ENCODE results near the gene MSI2. TPM values are rescaled to one million over a fixed set of nuclear protein-coding genes. Genes with fewer than 3 reads are reported as not detected.

The MSI2 gene
- total and polyA plus RNA-seq, 2 donors (not counting 1 experiment from before 2014, with no cell fraction given), result 16.1 to 196 TPM

DNA sequence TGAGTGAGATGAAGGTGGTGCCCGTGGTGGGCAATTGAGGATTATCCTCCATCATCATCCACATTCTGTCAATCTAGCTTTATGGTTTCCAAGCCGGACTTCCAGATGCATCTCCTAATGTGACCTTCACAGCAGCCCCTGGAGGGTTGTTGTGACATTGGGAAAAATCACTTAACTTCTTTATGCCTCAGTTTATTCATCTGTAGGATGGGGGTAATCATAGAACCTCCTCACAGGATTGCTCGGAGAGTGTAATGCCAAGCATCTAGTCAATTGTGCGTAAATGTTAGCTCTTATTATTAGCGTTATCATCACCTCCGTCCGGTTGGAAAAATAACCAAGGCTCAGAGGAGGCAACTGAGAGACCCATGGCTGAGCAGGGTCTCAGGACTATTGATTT, 274.8 kb downstream of the MSI2 start:
- Mint-ChIP-seq H3K27me3 (no peaks in the 10 kb centered on the region), H3K4me1 (peaks cover 27% of the 10 kb centered on the region), H3K27ac (no peak overlapping the region), H3K9me3 (ENCODE audit: insufficient read depth) (no peaks in the 10 kb centered on the region), H3K4me3 (no peak overlapping the region)
- peaks cover 6% of the 10 kb centered on the region for H4K20me1 ChIP-seq (ENCODE audit: control insufficient read depth, insufficient read depth, low read length, poor library complexity, severe bottlenecking)
- ATAC-seq (ENCODE audit: low read depth) (no peak), DNase-seq (no peak)
- H3K9ac ChIP-seq (ENCODE audit: low read length), result no peak overlapping the region
- H3K4me1 ChIP-seq (ENCODE audit: control insufficient read depth in 2 of 2, insufficient read depth in 2 of 2, low read length in 2 of 2), result peaks cover 22 to 33% of the 10 kb centered on the region in 2 donors
- 100% methylated on average over 5 of the region's 7 CpGs for WGBS (ENCODE audit: insufficient coverage)
- intact Hi-C loops (cut with micrococcal nuclease), result no loop called here
- H3K9me3 ChIP-seq (ENCODE audit: control extremely low read depth in 1 of 3, control insufficient read depth in 2 of 3, insufficient read depth in 1 of 3, low read length in 2 of 3), result no peaks in the 10 kb centered on the region
- H3K4me2 ChIP-seq (replicated peaks; ENCODE audit: low read depth, low read length, poor library complexity, severe bottlenecking), result no peak overlapping the region
- ChIA-PET CTCF (interaction anchor here (1.1 kb wide), 1 partner anchor 144 kb away, joined by 3 read pairs; no protein-coding TSS in a partner anchor), POLR2A (no interaction called here)
- peaks cover 0 to 2% of the 10 kb centered on the region in 2 experiments for H3K36me3 ChIP-seq (replicated peaks in 1 of 2; ENCODE audit: control extremely low read depth in 1 of 2, control insufficient read depth in 1 of 2, extremely low read depth in 1 of 2, insufficient read depth in 2 of 2, low read length in 1 of 2)
- H3K27ac ChIP-seq (ENCODE audit: low read length in 2 of 2), result no peak overlapping the region
- TF ChIP-seq, protein P1, sequence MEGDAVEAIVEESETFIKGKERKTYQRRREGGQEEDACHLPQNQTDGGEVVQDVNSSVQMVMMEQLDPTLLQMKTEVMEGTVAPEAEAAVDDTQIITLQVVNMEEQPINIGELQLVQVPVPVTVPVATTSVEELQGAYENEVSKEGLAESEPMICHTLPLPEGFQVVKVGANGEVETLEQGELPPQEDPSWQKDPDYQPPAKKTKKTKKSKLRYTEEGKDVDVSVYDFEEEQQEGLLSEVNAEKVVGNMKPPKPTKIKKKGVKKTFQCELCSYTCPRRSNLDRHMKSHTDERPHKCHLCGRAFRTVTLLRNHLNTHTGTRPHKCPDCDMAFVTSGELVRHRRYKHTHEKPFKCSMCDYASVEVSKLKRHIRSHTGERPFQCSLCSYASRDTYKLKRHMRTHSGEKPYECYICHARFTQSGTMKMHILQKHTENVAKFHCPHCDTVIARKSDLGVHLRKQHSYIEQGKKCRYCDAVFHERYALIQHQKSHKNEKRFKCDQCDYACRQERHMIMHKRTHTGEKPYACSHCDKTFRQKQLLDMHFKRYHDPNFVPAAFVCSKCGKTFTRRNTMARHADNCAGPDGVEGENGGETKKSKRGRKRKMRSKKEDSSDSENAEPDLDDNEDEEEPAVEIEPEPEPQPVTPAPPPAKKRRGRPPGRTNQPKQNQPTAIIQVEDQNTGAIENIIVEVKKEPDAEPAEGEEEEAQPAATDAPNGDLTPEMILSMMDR (IDR thresholded peaks at IDR 0.05), result no peak
- no peak for TF ChIP-seq EZH2 (IDR thresholded peaks at IDR 0.05; ENCODE audit: borderline replicate concordance, insufficient read depth, low read depth, low read length, poor library complexity, severe bottlenecking)
- no peak overlapping the region for H3K4me3 ChIP-seq (ENCODE audit: control extremely low read depth in 1 of 5, extremely low read depth in 1 of 5, insufficient read depth in 1 of 5, low read depth in 2 of 5, low read length in 4 of 5)
- H3K79me2 ChIP-seq (ENCODE audit: control insufficient read depth, insufficient read depth, low read length), result peaks cover 33% of the 10 kb centered on the region
- H3K27me3 ChIP-seq (replicated peaks in 1 of 4; ENCODE audit: control extremely low read depth in 1 of 4, control insufficient read depth in 3 of 4, insufficient read depth in 4 of 4, low read length in 3 of 4), result no peaks in the 10 kb centered on the region
- H2AFZ ChIP-seq (ENCODE audit: insufficient read depth, low read depth, low read length, poor library complexity, severe bottlenecking), result no peak overlapping the region

DNA sequence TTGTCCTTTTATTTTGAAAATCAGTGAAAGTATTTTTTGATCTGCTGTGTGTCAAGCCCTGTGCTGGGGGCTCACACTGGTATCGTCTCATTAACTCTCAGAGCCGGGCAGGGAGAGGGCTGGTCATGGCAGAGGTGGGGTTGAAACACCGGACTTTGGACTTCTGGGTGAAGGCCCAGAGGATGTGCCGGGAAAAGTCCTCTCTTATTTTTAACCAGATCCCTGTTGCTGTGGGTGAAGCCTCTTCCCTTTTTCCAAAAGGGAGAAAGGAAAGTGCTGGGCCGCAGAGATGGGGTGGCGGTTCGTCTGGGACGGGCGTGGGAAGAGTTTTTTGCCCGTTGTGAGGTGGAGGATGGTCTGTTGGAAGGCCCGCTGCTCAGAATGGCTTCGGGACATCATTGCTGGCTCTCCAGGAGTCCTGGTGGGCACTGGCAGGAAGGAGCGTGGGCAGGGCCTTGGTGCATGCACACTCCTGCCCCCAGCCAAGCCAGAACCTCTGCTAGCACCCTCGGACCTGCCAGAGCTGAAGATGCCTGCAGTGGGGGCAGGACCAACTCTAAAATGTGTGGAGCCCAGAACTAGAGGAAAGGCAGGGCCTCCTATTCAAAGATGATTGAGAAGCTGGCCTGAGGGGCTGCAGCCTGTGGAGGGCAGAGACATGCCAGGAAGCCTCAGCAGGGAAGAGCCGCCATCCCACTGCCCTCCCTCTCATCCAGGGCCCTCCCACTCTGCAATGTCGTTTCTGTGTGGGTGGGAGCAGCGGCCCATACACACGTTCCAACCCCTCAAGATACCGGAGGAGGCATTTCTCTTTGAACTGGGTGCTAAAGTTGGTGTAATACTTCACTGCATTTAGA, 275.6 kb downstream of the MSI2 start:
- no peak overlapping the region for H3K4me3 ChIP-seq (ENCODE audit: control extremely low read depth in 1 of 5, extremely low read depth in 1 of 5, insufficient read depth in 1 of 5, low read depth in 2 of 5, low read length in 4 of 5)
- ChIA-PET POLR2A (no interaction called here), CTCF (interaction anchor here (1.1 kb wide), 1 partner anchor 143 kb away, joined by 3 read pairs; no protein-coding TSS in a partner anchor)
- H3K27ac ChIP-seq (ENCODE audit: low read length in 2 of 2), result no peak overlapping the region
- no peak overlapping the region for H3K9ac ChIP-seq (ENCODE audit: low read length)
- no peaks in the 10 kb centered on the region for H3K27me3 ChIP-seq (replicated peaks in 1 of 4; ENCODE audit: control extremely low read depth in 1 of 4, control insufficient read depth in 3 of 4, insufficient read depth in 4 of 4, low read length in 3 of 4)
- peaks cover 19 to 33% of the 10 kb centered on the region in 2 donors for H3K4me1 ChIP-seq (ENCODE audit: control insufficient read depth in 2 of 2, insufficient read depth in 2 of 2, low read length in 2 of 2)
- no peak overlapping the region for H3K4me3 Mint-ChIP-seq
- H3K79me2 ChIP-seq (ENCODE audit: control insufficient read depth, insufficient read depth, low read length), result peaks cover 28% of the 10 kb centered on the region
- H3K9me3 ChIP-seq (ENCODE audit: control extremely low read depth in 1 of 3, control insufficient read depth in 2 of 3, insufficient read depth in 1 of 3, low read length in 2 of 3), result no peaks in the 10 kb centered on the region
- H3K27ac Mint-ChIP-seq, result peak overlapping the region; percentile 10
- 82% methylated on average over 11 of the region's 19 CpGs for WGBS (ENCODE audit: insufficient coverage)
- H3K27me3 Mint-ChIP-seq, result no peaks in the 10 kb centered on the region
- H3K9me3 Mint-ChIP-seq (ENCODE audit: insufficient read depth), result no peaks in the 10 kb centered on the region
- intact Hi-C loops (cut with micrococcal nuclease), result no loop called here
- no peak overlapping the region for H2AFZ ChIP-seq (ENCODE audit: insufficient read depth, low read depth, low read length, poor library complexity, severe bottlenecking)
- DNase-seq (no peak), ATAC-seq (ENCODE audit: low read depth) (no peak)
- TF ChIP-seq EZH2 (IDR thresholded peaks at IDR 0.05; ENCODE audit: borderline replicate concordance, insufficient read depth, low read depth, low read length, poor library complexity, severe bottlenecking), result no peak
- TF ChIP-seq, protein P1 (IDR thresholded peaks at IDR 0.05), result no peak
- H3K36me3 ChIP-seq (replicated peaks in 1 of 2; ENCODE audit: control extremely low read depth in 1 of 2, control insufficient read depth in 1 of 2, extremely low read depth in 1 of 2, insufficient read depth in 2 of 2, low read length in 1 of 2), result peaks cover 2 to 3% of the 10 kb centered on the region in 2 experiments
- H3K4me1 Mint-ChIP-seq, result peaks cover 34% of the 10 kb centered on the region
- peaks cover 1% of the 10 kb centered on the region for H4K20me1 ChIP-seq (ENCODE audit: control insufficient read depth, insufficient read depth, low read length, poor library complexity, severe bottlenecking)
- no peak overlapping the region for H3K4me2 ChIP-seq (replicated peaks; ENCODE audit: low read depth, low read length, poor library complexity, severe bottlenecking)

All from B cell (primary cell).